Keratinocyte (primary cell): ENCODE results near the gene PRKD2. TPM values are rescaled to one million over a fixed set of nuclear protein-coding genes. Genes with fewer than 3 reads are reported as not detected.

ENCODE experiments used
- DNase-seq: peaks from one replicate; pipeline ENCODE4 v3.0.0-alpha.2; 2011; ENCODE audit warnings: low read depth, missing footprints, low spot score
- FAIRE-seq: peaks from 2 replicates; lab custom pipeline; 2011; peaks lifted over from hg19 to GRCh38; lab: Jason Lieb, UNC
- H2AFZ ChIP-seq: 2 replicates; pipeline ENCODE4 v1.6.0; 2012; ENCODE audit warnings: low read length, control low read depth, inconsistent platforms; ENCODE audit not compliant: control insufficient read depth
- H3K27ac ChIP-seq: 2 replicates; pipeline ENCODE4 v1.5.1; 2011; ENCODE audit warnings: low read length; ENCODE audit not compliant: control insufficient read depth, insufficient read depth
- H3K27me3 ChIP-seq: 3 replicates; pipeline ENCODE4 v1.6.0; 2011; ENCODE audit warnings: low read length; ENCODE audit not compliant: control insufficient read depth, insufficient read depth; ENCODE audit errors: extremely low read depth
- H3K36me3 ChIP-seq, 2 experiments: 2 replicates in 1 of 2; 3 replicates in 1 of 2; pipeline ENCODE4 v1.5.1; 2011; ENCODE audit warnings: low read length in 2 of 2, mild to moderate bottlenecking in 1 of 2; ENCODE audit not compliant: control insufficient read depth in 2 of 2, insufficient read depth in 2 of 2; ENCODE audit errors: extremely low read depth in 1 of 2
- H3K4me1 ChIP-seq: 3 replicates; pipeline ENCODE4 v1.5.1; 2011; ENCODE audit warnings: low read length; ENCODE audit not compliant: control insufficient read depth, insufficient read depth; ENCODE audit errors: extremely low read depth
- H3K4me2 ChIP-seq: 3 replicates; pipeline ENCODE4 v1.6.0; 2011; ENCODE audit warnings: low read depth, low read length; ENCODE audit not compliant: control insufficient read depth, insufficient read depth; ENCODE audit errors: extremely low read depth
- H3K4me3 ChIP-seq, 3 experiments: fragments of 200-600 bp in 1 of 3; sonication (generic) in 1 of 3; 2 replicates in 2 of 3; 3 replicates in 1 of 3; pipeline ENCODE4 v1.5.1; 2011 to 2016; ENCODE audit warnings: low read length in 3 of 3, mild to moderate bottlenecking in 3 of 3, control low read depth in 2 of 3, inconsistent platforms in 1 of 3, low read depth in 1 of 3, mixed read lengths in 1 of 3, mixed run types in 1 of 3, moderate library complexity in 1 of 3; ENCODE audit not compliant: control insufficient read depth in 2 of 3, insufficient read depth in 2 of 3; ENCODE audit errors: extremely low read depth in 1 of 3
- H3K79me2 ChIP-seq: 2 replicates; pipeline ENCODE4 v1.6.0; 2012; ENCODE audit warnings: low read length; ENCODE audit not compliant: control insufficient read depth, insufficient read depth
- H3K9ac ChIP-seq: 3 replicates; pipeline ENCODE4 v1.6.0; 2011; ENCODE audit warnings: low read length; ENCODE audit not compliant: control insufficient read depth, insufficient read depth; ENCODE audit errors: extremely low read depth
- H3K9me1 ChIP-seq: 3 replicates; pipeline ENCODE4 v1.6.0; 2011; ENCODE audit warnings: low read length; ENCODE audit not compliant: control insufficient read depth, insufficient read depth; ENCODE audit errors: extremely low read depth
- H3K9me3 ChIP-seq: 2 replicates; pipeline ENCODE4 v1.5.1; 2012; ENCODE audit warnings: low read depth, low read length; ENCODE audit not compliant: control insufficient read depth
- H4K20me1 ChIP-seq: 3 replicates; pipeline ENCODE4 v1.6.0; 2011; ENCODE audit warnings: low read length; ENCODE audit not compliant: control insufficient read depth, insufficient read depth; ENCODE audit errors: extremely low read depth
- EZH2 ChIP-seq: IDR thresholded peaks from one replicate; pipeline ENCODE4 v1.6.1; 2012; ENCODE audit warnings: inconsistent platforms, mild to moderate bottlenecking, low read length, moderate library complexity
- dilution Hi-C: fragments of 300-500 bp; cut with MboI; formaldehyde crosslinking; loops from one replicate; pipeline ENCODE4 v1.7.0; 2020; ENCODE audit warnings: low sequenced_read_pairs; ENCODE audit not compliant: extremely low pct_ligation_motif_present
- polyA plus RNA-seq, 5 experiments: library from polyadenylated mRNA; depleted of rRNA in 3 of 5; stranded (reverse) in 3 of 5; stranded (forward) in 1 of 5; unstranded in 1 of 5; fragments of >200 nt; gene quantifications; 1 replicate in 1 of 5; 2 replicates in 3 of 5; 3 replicates in 1 of 5; pipeline versions ENCODE4 v1.2.1 to v1.2.3, GENCODE V29; 2011 to 2012; ENCODE audit warnings: missing spikeins in 2 of 5, low read depth in 1 of 5, low replicate concordance in 1 of 5
- TF ChIP-seq, protein P1 (sequence below), 3 experiments: IDR thresholded peaks in 1 of 3; conservative IDR thresholded peaks in 1 of 3; optimal IDR thresholded peaks in 1 of 3; 2 replicates in 2 of 3; 3 replicates in 1 of 3; pipeline versions ENCODE3 to v1.5.1; 2011; ENCODE audit warnings: low read length in 3 of 3, mild to moderate bottlenecking in 3 of 3, moderate library complexity in 2 of 3, control low read depth in 1 of 3, inconsistent platforms in 1 of 3; ENCODE audit not compliant: insufficient read depth in 2 of 3; ENCODE audit errors: extremely low read depth in 1 of 3

Gene PRKD2
- polyA plus RNA-seq, 1 donor (not counting 4 experiments of a cell fraction or from before 2014, with no cell fraction given) = 9.9 TPM

DNA sequence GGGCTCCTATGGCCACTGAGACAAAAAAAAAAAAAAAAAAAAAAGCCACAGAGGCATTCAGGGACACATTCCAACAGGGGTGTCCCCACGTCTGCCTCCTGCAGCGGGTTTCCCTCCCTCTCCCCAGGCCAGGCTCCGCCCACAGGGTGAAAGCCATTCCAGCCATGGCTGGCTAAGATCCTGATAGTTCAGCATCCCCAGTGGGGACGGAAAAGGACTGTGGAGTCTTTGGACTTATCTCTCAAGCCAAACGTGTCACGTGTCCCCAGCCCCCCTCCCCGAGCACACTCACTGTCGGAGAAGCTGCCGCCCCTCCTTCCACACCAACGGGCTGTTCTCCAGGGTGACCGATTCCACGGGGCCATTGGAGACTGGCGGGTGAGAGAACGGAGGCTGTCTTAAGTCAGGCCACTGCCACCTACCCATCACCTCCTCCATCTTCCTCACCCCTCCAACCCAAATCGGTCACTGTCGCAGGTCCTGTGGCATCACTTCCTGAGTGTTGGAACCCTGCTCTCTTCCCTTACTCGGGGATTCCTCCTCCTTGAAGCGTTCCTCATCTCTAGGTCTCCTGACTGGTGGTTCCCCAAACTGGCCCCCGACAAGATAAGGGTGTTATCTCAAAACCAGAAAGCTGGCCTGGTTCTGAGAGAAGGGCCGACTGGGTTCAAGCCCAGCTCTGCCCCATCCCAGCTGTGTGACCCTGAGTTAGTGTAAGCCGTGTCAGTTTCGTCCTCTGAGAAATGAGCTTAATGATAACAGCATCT is 19.8 kb upstream of the PRKD2 start:
- peaks cover 2% of the 10 kb centered on the region for H3K4me1 ChIP-seq
- H3K27me3 ChIP-seq = no peaks in the 10 kb centered on the region
- H4K20me1 ChIP-seq = peaks cover 31% of the 10 kb centered on the region
- dilution Hi-C loops = no loop called here
- peaks cover 77% of the 10 kb centered on the region for H3K79me2 ChIP-seq
- no peaks in the 10 kb centered on the region for H3K9me1 ChIP-seq
- peaks cover 39 to 52% of the 10 kb centered on the region in 2 experiments for H3K36me3 ChIP-seq
- no peak overlapping the region for H2AFZ ChIP-seq
- DNase-seq (no peak), FAIRE-seq (no peak)
- no peak overlapping the region for H3K27ac ChIP-seq
- no peak overlapping the region for H3K9ac ChIP-seq
- no peaks in the 10 kb centered on the region for H3K9me3 ChIP-seq
- H3K4me3 ChIP-seq = no peak overlapping the region
- TF ChIP-seq, protein P1, sequence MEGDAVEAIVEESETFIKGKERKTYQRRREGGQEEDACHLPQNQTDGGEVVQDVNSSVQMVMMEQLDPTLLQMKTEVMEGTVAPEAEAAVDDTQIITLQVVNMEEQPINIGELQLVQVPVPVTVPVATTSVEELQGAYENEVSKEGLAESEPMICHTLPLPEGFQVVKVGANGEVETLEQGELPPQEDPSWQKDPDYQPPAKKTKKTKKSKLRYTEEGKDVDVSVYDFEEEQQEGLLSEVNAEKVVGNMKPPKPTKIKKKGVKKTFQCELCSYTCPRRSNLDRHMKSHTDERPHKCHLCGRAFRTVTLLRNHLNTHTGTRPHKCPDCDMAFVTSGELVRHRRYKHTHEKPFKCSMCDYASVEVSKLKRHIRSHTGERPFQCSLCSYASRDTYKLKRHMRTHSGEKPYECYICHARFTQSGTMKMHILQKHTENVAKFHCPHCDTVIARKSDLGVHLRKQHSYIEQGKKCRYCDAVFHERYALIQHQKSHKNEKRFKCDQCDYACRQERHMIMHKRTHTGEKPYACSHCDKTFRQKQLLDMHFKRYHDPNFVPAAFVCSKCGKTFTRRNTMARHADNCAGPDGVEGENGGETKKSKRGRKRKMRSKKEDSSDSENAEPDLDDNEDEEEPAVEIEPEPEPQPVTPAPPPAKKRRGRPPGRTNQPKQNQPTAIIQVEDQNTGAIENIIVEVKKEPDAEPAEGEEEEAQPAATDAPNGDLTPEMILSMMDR (optimal IDR thresholded peaks at IDR 0.05 in 1 of 3, IDR thresholded peaks at IDR 0.05 in 1 of 3, conservative IDR thresholded peaks at IDR 0.05 in 1 of 3; ENCODE audit: extremely low read depth in 1 of 3, insufficient read depth in 2 of 3, low read length in 3 of 3) = no peak
- TF ChIP-seq EZH2 = no peak
- H3K4me2 ChIP-seq = no peak overlapping the region

DNA sequence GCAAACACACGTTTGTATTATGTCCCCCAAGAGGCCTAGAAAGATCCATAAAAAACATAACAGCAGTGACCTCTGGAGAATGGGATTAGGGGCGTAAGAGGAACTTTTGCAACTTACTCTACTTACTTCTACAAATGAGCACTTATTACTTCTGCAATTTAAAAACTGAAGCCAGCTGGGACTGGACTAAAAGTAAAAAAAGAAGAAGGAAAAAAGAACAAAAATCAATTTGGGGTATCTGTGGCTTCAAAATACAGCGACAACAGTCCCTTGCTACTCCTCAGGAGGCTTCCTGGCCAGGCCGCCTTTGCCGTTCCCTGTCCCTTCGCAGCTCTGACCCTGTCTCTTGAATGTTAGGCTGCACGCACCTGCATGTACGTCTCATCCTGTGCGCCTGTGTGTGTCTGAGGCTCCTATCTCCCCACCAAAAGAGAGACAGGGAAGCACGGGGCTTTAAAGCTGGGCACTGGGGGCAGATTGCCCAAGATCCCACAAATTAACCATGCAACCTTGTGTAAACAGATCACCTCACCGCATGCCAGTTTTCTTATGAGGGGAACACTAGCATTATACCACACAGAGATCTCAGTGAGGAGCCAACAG is 16.9 kb upstream of the PRKD2 start:
- no peak overlapping the region for H3K4me2 ChIP-seq

More for the DNA sequence above, 16.9 kb upstream of the PRKD2 start:
- H3K36me3 ChIP-seq = peaks cover 54 to 55% of the 10 kb centered on the region in 2 experiments
- no peaks in the 10 kb centered on the region for H3K9me3 ChIP-seq
- peaks cover 5% of the 10 kb centered on the region for H3K4me1 ChIP-seq
- peaks cover 64% of the 10 kb centered on the region for H3K79me2 ChIP-seq
- no peak overlapping the region for H3K27ac ChIP-seq
- H4K20me1 ChIP-seq = peaks cover 34% of the 10 kb centered on the region
- H3K4me3 ChIP-seq = no peak overlapping the region
- no peak for DNase-seq
- TF ChIP-seq, protein P1 (optimal IDR thresholded peaks at IDR 0.05 in 1 of 3, IDR thresholded peaks at IDR 0.05 in 1 of 3, conservative IDR thresholded peaks at IDR 0.05 in 1 of 3; ENCODE audit: extremely low read depth in 1 of 3, insufficient read depth in 2 of 3, low read length in 3 of 3) = no peak
- TF ChIP-seq EZH2 = no peak
- FAIRE-seq = no peak
- no peak overlapping the region for H2AFZ ChIP-seq
- H3K27me3 ChIP-seq = no peaks in the 10 kb centered on the region
- dilution Hi-C loops = no loop called here
- H3K9ac ChIP-seq = no peak overlapping the region
- no peaks in the 10 kb centered on the region for H3K9me1 ChIP-seq
